H7 (cell line): ENCODE data around the gene ZNF784. TPM values are rescaled to one million over a fixed set of nuclear protein-coding genes. Genes with fewer than 3 reads are reported as not detected.
"Not testable (repeated sequence)": the region's sequence is repeated elsewhere in the genome, so short reads cannot be mapped to it uniquely, and the experiment has no call there.

Experiments used
- DNase-seq: peaks from one replicate; pipeline ENCODE4 v3.0.0; 2012
- H3K27me3 ChIP-seq: 2 replicates; pipeline ENCODE4 v1.6.0; 2011; ENCODE audit warnings: mild to moderate bottlenecking, low read length; ENCODE audit not compliant: control insufficient read depth, insufficient read depth
- H3K36me3 ChIP-seq: replicated peaks from 2 replicates; pipeline ENCODE4 v1.5.1; 2011; ENCODE audit warnings: low read length; ENCODE audit not compliant: control insufficient read depth, insufficient read depth
- H3K4me3 ChIP-seq: 2 replicates; pipeline ENCODE4 v1.5.1; 2011; ENCODE audit warnings: low read depth, mild to moderate bottlenecking, control low read depth, low read length, moderate library complexity; ENCODE audit not compliant: insufficient read depth
- total RNA-seq: library from RNA; depleted of rRNA; stranded (reverse); fragments of >200 nt; shearing (Covaris generic); gene quantifications from 2 replicates; pipeline ENCODE4 v1.2.3, GENCODE V29; 2014; rRNA removed

The ZNF784 gene
- total RNA-seq, 1 experiment from 2014 or later: 12.5 TPM

- H3K36me3 ChIP-seq, H3K27me3 ChIP-seq, DNase-seq, H3K4me3 ChIP-seq: not testable (repeated sequence)
These were observed 50.4 kb downstream of the ZNF784 start for GRCh38 chr19:55573929-55574328.

Other genes with a start within 250 kb of the ZNF784 start
- gene TMEM190, start 247.7 kb downstream of the ZNF784 start, total RNA-seq: not detected in 2 replicates
- gene TMEM238, start 240.3 kb downstream of the ZNF784 start, total RNA-seq: 1.0 TPM in 1 of 2 replicates, not detected in the other
- 458 and 505 TPM in 2 replicates for gene RPL28, start 238.6 kb downstream of the ZNF784 start, total RNA-seq
- 369 and 380 TPM in 2 replicates for gene UBE2S, start 216.8 kb downstream of the ZNF784 start, total RNA-seq
- gene SHISA7, start 181.3 kb downstream of the ZNF784 start, total RNA-seq: 0.04 and 0.07 TPM in 2 replicates
- 178 and 185 TPM in 2 replicates for gene ISOC2, start 162.9 kb downstream of the ZNF784 start, total RNA-seq
- 1.6 and 3.7 TPM in 2 replicates for gene C19orf85, start 159.8 kb downstream of the ZNF784 start, total RNA-seq
- 5.8 and 8.1 TPM in 2 replicates for gene ZNF628, start 147.9 kb downstream of the ZNF784 start, total RNA-seq
- gene NAT14, start 139.4 kb downstream of the ZNF784 start, total RNA-seq: 56.0 and 71.2 TPM in 2 replicates
- 0.48 and 0.87 TPM in 2 replicates for gene SSC5D, start 136.1 kb downstream of the ZNF784 start, total RNA-seq
- 4.0 and 4.6 TPM in 2 replicates for gene SBK2, start 87.4 kb downstream of the ZNF784 start, total RNA-seq
- gene SBK3, start 79.0 kb downstream of the ZNF784 start, total RNA-seq: 0.17 and 2.4 TPM in 2 replicates
- 17.2 and 20.5 TPM in 2 replicates for gene ZNF579, start 43.7 kb downstream of the ZNF784 start, total RNA-seq
- 4.3 and 4.7 TPM in 2 replicates for gene FIZ1, start 25.0 kb downstream of the ZNF784 start, total RNA-seq
- gene ZNF524, start 24.3 kb downstream of the ZNF784 start, total RNA-seq: 11.2 and 13.6 TPM in 2 replicates
- gene ZNF865, start 18.9 kb downstream of the ZNF784 start, total RNA-seq: 3.5 and 4.9 TPM in 2 replicates
- gene ZNF580, start 16.4 kb upstream of the ZNF784 start, total RNA-seq: 16.0 and 25.0 TPM in 2 replicates
- 64.7 and 67.0 TPM in 2 replicates for gene ZNF581, start 19.1 kb upstream of the ZNF784 start, total RNA-seq
- gene CCDC106, start 23.6 kb upstream of the ZNF784 start, total RNA-seq: 13.2 and 14.4 TPM in 2 replicates
- 231 and 289 TPM in 2 replicates for gene U2AF2, start 30.5 kb upstream of the ZNF784 start, total RNA-seq
- 156 and 157 TPM in 2 replicates for gene EPN1, start 50.7 kb upstream of the ZNF784 start, total RNA-seq
- not detected in 2 replicates for gene NLRP9, start 113.8 kb upstream of the ZNF784 start, total RNA-seq
- not detected in 2 replicates for gene RFPL4A, start 134.5 kb upstream of the ZNF784 start, total RNA-seq
- gene RFPL4AL1, start 144.6 kb upstream of the ZNF784 start, total RNA-seq: not detected in 2 replicates
- not detected in 2 replicates for gene NLRP11, start 207.4 kb upstream of the ZNF784 start, total RNA-seq
- not detected in 2 replicates for gene NLRP4, start 212.0 kb upstream of the ZNF784 start, total RNA-seq